ENCODE measurements around the gene YTHDF1.
"Not testable (repeated sequence)": the region's sequence is repeated elsewhere in the genome, so short reads cannot be mapped to it uniquely, and the experiment has no call there.

YTHDF1 gene

DNA sequence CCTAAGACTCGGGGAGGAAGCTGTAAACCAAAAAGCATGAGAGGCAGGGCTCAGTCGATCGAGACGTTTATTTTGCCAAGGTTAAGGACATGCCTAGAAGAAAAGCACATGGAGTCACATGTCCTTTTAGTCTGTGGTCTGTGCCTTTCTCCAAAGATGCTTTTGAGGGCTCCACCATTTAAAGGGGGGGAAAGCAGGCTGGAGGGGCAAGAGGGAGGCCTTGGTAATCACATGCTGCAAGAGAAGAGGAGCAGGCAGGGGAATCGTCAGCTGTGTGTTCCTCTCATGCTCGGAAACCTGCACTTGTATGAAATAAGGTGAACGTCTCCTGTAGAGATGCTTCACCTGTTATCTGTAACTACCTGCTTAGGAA is 9.1 kb upstream of the YTHDF1 start:
- no peak for DNase-seq

DNA sequence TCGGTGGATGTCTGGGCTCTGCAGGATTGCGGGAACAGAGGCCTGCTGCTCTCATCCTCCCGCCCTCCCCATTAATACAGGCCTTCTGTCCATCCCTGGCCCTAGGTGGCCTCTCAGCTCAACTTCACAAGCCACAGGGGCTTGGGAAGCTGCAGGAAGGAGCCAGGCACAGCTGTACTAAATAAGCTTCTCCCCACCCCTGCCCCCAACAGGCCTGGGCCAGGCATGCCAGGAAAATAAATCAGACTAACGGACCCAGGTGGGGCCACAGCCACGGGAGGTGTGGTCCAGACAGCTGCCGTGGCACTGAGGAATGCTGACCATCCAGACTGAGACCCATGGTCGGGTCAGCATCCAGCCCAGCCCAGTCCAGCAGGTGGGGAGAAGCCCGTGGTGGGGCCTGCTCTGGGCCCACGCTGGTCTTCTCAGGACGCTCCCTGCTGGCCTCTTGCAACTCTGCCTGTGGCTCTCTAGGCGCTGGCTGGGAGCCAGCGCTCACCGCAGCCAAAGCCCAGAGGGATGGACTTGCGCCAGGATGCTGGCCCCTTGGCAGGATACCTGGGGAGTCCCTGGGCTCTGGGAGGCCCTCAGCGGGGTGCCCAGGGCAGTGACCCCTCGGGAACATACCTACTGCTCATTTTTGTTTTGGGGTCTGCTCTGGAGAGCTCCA is 8.6 kb upstream of the YTHDF1 start:
- no peak for DNase-seq

GRCh38 chr20:63223826-63224207 is 7.9 kb upstream of the YTHDF1 start:
- no peak for DNase-seq

GRCh38 chr20:63223121-63223825 is 7.3 kb upstream of the YTHDF1 start:
- DNase-seq = peak; percentile 34 to 46

DNA sequence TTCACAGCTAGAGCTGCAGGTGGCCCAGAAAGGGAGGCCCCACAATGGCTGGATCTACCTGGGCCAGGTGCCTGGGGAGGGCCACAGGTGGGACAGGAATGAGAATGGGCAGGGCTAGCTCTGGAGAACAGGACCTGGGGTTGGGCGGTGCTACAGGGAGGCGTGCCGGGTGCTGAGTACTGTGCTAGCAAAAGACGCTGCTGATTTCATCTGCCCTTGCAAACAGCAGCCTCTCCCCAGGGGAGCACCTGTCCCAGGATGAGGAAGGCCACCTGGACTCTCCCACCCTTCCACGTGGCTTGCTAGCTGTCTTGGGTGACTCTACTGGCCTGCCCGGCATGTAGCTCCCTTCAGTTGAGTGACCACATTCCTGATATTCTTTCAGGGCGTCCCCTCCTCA is 6.6 kb upstream of the YTHDF1 start:
- no peak for DNase-seq

GRCh38 chr20:63221400-63222053 is 5.6 kb upstream of the YTHDF1 start:
- not testable (repeated sequence) for DNase-seq

DNA sequence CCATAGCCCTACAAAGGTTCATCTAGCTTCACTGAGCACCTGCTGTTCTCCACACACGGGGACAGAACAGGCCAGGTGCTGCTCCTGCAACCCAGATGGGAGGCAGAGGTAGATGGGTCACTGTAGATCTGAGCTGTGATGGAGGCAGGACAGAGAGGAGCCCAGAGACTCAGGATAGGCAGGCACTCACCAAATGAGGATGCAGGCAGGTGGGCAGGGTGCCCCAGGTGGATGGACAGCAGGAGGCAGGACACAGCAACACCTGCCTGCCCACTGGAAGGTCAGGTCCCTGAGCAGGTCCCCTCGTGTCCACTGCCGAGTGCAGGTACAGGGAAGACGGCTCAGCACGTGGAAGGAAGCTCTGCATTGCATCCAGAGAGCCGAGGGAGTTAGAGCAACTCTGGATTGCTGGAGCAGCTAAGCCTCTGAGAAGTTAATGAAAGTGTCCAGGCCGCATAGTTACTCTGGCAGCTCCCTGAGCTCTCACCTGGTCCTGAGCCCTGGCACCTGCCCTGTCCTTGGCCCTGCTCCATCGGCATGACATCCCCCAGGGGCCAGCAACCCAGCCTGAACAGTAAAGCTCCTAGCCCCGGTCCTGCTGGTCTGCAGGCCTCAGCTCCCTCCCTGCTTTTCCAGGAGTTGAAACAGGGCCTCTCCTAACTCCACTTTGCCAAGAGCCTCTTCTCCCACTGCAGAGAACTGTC is 4.9 kb upstream of the YTHDF1 start:
- DNase-seq = no peak

GRCh38 chr20:63219866-63220521 is 4.1 kb upstream of the YTHDF1 start:
- DNase-seq = no peak

DNA sequence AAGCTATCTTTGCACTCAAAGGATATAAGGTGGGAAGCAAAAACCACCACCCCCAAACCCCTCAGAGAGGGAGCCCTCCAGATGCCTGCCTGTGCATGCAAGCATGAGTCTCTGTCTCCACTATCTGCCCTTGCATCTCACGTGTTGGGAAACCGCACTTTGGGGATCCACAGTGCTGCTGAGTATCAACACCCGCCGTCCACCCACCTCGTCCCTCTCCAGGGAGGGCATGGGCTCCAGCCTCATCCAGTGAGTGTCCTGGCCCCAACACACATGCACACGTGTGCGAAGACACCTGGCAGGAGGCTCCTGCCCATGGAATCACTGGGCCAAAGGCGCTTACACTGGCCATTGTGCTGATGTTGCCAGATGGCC is 3.5 kb upstream of the YTHDF1 start:
- no peak for DNase-seq

DNA sequence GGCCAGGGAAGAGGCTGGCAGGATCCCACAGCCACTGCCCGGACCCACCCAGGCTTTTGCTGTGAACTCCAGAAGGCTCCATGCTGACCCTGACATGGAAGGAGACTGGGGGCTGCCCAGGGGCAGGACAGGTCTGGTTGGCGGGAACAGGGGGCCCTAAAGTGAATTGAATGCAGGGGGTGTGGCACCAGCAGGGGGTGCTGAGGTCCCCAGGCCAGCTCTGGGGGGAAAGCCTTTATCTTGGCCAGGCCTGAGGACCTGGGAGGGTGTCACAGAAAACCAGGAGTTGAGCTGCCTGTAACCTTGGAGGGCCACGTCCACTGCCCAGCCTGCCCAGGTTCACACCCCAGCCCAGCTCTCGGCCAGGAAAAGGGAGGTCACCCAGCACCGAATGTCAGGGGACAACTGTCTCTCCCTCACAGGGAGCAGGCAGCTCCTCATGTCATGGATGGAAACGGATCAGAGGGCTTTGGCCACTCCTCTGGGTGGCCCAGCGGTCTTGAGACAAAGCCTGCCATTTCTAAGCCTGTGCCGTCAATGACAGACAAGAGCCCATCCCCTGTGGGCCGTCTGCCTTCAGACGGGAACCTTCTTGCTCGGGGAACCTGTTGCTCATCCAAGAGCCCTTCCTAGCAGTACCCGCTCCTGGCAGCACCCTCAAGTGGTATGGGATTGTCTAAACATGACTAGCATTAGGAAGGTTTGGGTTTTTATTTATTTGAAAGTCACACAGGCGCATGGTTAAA is 2.9 kb upstream of the YTHDF1 start:
- DNase-seq = no peak

GRCh38 chr20:63217706-63218105 is 1.8 kb upstream of the YTHDF1 start:
- no peak for DNase-seq

- DNase-seq = no peak
Observed at GRCh38 chr20:63216849-63217471, 1.0 kb upstream of the YTHDF1 start.

- peak in 1 of 2 donors; percentile 11 for DNase-seq
Observed at GRCh38 chr20:63215101-63216040, 560 bp downstream of the YTHDF1 start.

DNA sequence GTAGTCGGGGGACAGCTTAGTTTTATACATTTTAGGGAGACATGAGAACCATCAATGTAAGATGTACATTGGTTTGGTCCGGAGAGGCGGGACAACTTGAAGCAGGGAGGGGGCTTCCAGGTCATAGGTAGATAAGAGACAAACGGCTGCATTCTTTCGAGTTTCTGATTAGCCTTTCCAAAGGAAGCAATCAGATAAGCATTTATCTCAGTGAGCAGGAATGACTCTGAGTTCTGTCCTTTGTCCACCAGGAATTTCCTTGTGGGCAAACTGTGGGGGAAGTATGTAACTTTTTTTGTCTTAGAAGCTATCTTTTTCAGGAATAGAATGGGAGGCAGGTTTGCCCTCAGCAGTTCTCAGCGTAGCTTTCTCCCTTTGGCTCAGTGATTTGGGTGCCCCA is 1.4 kb downstream of the YTHDF1 start:
- DNase-seq = no peak

GRCh38 chr20:63212792-63213191 is 3.1 kb downstream of the YTHDF1 start:
- DNase-seq = no peak

DNA sequence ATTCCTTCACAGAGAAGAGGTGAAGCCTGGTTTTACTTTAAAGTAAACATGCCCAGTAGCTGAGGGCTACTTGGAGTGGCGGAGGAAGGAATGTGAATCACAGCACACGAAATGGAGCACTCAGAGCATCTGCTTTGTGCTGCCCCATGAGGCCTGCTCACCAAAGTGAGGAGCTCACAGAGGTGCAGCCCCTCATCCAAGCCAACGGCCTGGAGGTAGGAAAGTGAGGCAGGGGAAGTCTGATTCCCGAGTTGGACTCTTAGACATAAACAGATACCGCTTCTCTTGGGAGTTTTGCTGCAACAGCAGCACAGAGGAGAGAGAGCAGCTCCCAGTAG is 3.6 kb downstream of the YTHDF1 start:
- no peak for DNase-seq

GRCh38 chr20:63210011-63210605 is 5.8 kb downstream of the YTHDF1 start:
- DNase-seq = no peak

GRCh38 chr20:63208346-63208909 is 7.5 kb downstream of the YTHDF1 start:
- no peak for DNase-seq

DNA sequence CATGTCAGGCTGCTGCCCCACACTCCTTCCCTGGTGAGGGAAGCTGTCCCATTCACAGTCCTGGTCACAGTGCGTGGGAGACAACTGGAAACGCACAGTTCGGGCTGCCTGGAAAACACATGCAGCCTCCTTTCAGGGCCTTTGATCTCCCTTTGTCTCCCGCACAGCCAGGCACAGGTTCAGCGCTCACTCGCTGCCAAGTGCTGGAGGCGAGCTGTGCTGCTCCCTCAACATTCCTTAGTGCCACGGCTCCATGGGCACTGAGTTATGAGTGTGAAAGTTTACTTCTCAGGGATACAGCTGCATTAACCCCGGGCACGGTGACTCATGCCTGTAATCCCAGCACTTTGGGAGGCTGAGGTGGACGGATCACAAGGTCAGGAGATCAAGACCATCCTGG is 9.1 kb downstream of the YTHDF1 start:
- DNase-seq = no peak

DNA sequence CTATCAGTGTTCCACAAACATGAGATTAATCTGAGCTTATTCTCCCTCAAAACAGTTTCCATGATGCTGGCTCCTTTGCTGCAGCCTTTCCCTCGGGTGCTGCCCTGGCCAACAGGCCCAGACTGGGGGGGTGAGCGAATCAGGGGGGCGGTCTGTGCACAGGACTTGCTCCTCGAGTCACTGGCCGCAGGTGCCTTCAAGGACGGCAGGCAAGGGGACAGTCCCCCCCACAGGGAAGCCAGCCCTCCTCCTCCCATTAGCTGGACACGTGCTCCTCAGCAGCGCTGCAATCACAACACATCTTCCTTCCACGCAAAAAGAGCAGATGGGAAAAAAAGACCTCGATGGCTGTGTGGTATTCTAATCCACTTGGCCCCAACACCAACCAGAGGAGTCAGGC is 10.0 kb downstream of the YTHDF1 start:
- no peak for DNase-seq
